NCI-H510A (cell line): Measurements from ENCODE around the gene BBS9.

Experiments
- DNase-seq: peaks from one replicate; lab custom pipeline; 2025; lab: John Stamatoyannopoulos, UW

The BBS9 gene

DNA sequence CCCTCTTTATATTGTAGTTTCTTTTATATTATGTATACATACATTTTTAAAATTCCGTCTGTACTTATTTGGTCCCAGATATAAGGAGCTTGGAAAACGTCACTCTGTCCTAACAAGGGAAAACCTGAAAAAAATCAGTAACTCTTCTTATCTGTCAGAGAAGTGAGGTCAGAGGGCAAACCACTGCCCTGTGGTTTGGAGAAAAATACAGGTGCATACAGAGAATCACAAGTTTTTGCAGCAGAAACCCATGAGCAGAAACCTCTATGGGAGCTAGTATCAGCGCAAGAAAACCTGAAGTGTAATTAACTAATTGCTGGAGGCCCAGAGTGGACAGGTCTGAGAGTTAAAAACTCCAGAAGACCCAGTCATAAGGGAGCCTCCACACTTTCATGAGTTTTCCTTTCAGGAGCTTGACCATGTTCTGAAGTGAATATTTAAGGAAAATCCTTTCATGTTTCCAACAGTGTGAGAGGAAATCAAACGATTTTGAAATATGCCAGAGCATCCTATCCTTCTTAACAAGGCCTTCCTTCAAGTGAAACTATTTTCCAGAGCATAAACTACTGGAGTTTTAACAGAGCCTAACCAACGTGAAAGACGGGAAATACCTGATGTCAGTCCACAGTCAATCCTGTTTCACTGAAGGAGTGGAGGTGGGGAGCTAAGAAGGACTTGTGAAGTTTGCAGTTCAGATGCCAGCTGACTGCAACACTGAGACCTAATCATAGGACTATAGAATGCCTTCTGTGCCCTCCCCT, 485.2 kb downstream of the BBS9 start:
- DNase-seq, result no peak

DNA sequence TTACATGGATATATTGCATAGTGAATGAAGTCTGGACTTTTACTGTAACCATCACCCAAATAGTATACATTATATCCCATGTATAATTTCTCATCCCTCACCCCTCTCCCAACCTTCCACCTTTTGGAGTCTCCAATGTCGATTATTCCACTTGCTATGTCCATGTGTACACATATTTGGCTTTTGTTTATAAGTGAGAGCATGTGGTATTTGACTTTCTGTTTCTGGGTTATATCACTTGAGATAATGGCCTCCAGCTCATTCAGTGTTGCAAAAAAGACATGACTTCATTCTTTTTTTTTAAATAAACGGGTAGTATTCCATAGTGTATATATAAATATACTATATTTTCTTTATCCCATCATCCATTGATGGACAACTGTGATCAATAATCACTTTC, 487.4 kb downstream of the BBS9 start:
- DNase-seq, result no peak

DNA sequence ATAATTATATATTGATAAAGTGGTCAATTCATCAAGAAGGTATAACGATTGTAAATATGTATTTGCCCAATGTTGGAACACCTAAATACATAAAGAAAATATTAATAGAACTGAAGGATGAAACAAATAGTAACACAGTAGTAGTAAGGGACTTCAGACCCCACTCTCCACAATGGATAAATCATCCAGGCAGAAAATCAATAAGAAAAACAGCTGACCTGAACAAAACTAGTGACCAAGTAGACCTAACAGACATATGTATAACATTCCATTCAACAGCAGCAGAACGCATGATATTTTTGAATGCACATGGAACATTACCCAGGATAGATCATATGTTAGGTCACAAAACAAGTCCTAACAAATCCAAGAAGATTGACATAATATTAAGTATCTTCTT, 489.9 kb downstream of the BBS9 start:
- DNase-seq, result no peak

DNA sequence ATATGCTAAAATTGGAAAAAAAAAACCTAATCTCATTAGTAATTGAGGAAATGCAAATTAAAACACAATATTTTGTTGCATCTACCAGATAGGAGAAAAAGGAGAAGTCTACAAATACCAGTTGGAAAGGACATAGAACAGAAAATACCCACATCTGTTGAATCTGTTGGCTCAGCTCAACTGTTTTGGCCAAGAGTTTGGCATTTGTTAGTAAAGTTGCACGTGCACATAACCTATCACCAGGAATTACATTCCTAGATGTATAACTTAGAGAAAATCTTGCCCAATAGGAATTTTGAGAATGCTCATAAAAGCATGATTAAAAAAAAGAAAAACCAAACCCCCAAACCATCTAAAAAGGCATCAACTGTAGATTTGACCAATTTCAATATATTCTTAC, 493.9 kb downstream of the BBS9 start:
- DNase-seq, result no peak

DNA sequence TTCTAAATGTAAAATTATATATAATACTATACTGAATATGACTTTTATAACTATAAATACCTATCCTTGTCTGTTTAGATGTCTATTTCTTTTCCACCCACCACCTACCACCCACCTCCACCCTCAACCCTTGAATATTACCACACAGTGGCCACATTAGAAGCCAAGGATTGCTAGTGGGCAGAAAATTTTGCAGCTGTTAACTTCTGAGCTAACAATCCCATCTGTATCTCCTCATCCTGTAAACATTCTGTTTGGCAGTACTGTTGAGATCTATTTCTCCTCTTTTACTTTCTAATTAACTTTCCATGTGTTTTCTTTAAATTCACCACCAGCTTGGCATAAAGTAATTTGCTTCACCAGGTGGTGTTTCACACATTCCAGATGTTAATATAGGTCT, 494.9 kb downstream of the BBS9 start:
- DNase-seq, result no peak

DNA sequence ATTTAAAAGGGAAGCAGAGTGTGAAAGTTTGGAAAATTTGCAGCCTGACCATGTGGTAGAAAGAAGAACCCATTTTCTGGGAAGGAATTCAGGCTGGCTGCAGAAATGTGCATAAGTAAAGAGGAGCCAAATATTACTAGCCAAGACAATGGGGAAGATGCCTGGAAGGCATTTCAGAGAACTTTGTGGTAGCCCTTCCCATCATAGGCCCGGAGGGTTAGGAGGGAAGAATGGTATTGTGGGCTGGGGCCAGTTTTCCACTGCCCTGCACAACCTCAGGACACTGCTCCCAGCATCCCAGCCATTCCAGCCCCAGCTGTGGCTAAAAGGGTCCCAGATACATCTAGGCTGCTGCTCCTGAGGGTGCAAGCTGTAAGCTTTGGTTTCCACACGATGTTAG, 497.5 kb downstream of the BBS9 start:
- DNase-seq, result no peak

DNA sequence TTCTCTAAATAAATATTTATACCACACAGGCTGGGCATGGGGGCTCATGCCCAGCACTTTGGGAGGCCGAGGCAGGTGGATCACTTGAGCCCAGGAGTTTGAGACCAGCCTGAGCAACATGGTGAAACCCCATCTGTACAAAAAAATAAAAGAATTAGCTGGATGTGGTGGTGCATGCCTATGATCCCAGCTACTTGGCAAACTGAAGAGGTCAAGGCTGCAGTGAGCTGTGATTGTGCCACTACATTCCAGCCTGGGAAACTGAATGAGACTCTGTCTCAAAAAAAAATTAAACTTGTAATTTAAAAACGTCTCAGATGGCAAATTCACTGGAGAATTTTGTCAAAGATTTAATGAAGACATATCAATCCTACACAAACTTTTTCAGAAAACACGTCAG, 498.4 kb downstream of the BBS9 start:
- no peak for DNase-seq

DNA sequence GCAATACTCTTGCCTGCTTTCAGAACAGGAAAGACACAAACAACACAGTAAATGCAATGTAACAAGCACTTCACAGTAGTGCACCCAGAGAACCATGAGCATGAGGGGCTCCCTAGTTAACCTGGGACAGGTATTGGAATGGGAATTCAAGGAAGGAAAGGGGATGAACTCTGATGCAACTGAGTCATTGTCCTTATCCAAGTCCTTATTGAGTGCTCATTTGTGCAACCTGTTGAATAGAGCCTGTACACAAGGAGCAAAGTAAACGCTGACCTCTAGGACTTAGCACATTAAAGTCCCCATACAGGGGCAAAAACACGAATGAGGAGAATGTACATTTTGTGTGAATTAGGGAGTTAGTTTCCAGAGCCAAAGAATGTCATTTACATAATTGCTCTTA, 499.5 kb downstream of the BBS9 start:
- no peak for DNase-seq

DNA sequence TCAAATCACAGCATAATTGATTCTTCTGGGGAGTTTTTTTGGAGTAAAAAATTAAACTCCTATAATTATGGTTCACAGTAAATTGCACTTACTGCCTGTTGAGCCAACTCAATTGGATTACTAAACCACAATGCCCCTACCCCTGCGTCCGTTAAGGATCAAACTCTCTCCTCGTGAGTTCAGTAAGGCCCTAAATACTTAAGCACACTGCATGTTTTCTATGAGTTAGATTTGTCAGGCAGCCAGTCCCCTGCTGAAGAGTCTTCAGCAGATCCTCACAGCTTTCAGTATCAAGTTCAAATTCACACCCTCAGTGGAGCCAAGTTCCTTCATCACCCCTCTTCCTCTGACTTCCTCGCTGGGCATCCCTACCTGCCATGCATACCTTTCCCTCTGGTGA, 501.0 kb downstream of the BBS9 start:
- DNase-seq, result no peak

DNA sequence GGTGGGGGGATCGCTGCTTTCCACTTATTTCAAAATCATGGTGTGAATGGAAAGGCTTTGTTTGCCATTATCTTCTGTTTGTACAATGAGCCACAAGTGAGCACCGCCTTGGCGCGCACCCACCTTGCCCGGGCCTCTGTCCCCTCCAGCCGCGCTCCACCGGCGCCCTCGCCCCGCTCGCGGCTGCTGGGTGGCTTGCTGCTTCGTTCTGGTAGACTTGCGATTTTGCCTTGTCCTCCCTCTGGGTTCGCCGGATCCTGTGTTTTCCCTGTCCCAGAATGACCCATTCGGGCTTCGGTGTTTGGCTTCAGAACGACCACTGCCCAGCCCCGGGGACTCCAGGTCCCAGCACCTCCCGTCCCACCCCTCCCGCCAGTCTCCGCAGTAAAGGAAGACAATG, 503.0 kb downstream of the BBS9 start:
- DNase-seq, result no peak

DNA sequence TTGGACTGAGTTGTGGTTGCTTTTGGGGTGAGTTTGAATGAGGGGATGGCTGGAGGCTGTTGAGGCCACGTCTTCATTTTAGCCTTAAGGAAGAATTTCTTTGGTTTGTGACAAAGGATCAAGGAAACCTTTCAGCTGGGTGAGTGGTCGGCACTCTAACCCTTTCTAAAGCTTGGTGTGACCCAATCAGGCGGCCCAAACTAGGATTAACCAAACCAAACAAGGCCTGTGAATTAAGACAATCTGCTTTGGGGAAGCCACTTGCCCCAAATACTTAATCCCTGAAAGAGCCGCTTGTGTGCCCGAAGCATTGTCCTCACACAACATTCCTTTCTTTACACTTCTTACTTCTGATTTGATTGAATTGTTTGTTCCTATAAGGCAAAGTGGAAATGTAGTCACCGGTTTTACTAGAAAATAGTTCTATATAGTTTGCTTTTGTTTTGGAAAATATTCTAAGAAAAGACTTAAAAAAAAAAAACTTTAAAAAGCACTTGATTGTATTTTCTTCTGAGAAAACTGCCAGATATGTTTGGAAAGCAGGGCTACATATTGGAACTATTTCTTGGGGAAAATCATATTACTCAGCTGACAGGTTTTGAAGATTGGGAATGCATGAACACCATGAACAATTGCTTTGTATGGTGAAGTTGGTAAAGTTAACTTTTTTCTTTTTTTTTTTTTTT, 503.6 kb downstream of the BBS9 start:
- DNase-seq, result no peak

DNA sequence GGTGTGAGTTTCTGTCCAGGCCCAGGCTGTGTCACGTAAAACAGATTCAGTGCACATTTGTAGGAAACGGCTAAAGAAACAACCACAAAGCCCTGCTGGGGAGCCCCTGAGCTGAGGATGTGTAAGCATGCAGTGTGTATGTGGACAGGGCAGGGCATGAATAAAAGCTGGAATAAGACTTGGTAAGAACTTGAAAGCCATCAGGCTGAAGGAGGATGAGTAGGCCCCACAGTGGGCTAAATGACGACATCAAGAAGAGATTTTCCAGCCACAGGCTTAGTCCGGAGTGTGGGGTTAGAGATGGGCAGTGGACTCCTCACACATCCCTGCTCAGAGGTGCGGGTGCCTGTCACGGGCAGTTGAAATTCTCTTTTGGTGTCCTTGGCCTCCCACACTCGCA, 505.2 kb downstream of the BBS9 start:
- no peak for DNase-seq

DNA sequence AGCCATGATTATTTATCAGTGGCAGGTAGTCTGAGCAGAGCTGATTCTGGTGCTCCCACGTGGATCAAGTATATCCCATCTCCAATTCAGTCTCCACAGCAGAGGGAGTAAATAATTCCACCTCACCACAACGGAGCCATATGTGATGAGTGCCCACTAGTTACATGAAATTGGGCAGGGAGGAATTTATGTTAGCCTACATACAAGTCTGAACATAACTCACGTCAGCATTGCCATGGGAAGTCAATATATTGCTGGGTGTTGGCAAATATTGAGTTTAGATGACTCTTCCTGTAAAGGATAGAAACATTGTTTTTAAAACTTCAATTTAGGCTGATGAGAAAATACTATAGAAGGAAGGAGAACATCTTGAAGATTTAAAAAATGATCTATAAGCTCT, 507.0 kb downstream of the BBS9 start:
- DNase-seq, result no peak

DNA sequence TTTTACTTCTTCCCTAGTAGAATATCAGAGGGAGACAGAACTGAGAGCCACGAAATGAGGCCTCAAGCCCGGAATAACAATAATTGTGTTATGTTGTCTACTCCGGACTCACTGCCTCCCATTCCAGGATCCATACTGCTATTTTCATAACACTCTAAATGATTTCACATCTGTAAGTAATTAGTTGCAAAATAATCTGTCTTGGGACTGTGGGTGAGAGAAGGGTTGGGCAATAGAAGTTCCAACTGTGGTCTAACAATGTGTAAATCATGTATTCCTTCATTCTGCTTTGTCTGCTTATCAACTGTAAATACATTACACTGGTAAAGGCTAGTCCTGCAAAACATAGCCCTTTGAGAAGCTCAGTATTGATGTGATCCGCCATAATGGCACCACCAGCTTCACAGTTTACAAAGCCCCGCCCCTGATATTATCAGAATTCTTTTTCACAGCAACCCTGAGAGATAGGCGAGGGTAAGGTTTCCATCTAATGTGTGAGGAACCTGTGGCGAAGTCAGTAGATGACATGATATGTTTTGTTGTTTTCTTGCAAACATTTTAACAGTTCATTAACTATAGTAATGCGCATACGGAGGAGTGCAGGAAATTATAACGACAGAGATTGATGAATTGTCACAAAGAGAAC, 510.3 kb downstream of the BBS9 start:
- no peak for DNase-seq

DNA sequence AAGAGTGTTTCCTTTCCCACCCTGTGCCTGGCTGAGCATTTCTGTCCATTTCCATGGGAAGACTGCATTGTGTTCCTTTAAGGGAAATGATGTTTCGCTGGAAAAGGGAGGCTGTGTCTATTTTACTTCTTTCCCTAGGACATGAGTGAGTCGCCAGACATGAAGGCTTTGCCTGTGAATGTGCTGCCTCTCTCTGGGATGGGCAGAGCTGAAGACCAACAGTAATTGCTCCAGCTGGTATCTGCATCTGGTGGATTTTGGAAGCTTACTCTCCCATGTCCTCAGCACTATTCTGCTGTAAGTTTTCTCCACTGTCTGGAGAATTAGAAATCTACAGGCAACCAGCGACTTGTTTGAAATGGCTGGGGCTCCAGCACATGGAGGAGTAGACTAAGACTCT, 511.4 kb downstream of the BBS9 start:
- no peak for DNase-seq

DNA sequence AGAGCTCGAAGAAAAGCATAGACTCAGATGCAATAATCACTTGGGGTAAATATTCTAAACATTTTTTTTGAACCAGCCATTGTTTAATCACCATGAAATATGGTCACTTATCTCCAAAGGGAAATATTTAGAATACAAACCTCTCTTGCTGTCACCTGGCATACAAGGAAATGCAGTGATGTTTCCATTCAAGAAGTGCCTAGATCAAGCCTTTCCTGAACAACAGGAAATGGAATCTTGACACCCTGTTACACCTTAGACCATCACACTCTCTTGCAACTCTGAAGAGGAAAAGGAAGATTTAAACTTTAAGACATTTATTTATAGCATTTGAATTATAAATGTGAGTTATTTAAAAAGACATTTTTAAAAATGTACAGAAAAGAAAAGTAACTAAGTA, 512.9 kb downstream of the BBS9 start:
- DNase-seq, result no peak

DNA sequence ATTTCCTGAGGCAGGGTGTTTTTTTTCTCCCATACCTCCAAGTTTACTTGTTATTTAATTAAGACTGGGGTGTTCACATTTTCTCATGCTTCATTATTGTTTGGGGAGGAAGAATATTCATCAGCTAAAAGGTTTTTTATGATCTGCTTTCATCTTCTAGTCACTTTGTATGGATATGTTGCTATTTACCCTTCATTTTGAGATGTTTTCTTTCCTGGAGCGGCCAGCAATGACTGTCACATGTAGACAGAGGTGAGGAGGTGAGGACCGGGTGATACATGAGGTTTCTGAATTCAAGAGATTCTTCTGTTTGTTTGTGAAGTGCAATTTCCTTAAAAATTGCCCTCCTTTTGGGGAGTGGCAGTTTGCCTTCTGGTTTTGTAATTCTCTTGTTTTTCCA, 514.2 kb downstream of the BBS9 start:
- DNase-seq, result no peak

DNA sequence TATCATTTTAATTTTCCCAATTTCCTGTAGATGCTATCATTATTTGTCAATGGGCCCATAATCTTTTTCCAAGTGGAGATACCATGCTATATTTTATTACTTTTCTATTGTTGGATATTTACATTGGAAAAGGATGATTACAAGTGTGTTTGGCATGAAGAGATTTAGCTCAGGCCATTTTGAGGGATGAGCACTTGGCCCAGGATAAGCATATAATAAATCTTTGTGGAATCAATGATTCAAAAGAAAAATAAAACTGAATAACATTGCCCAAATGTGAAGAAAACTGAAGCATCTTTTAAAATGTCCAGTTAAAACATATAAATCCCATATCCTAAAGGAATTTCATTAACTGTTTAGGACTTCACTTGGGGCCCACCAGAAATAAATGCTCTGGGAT, 515.1 kb downstream of the BBS9 start:
- DNase-seq, result no peak

DNA sequence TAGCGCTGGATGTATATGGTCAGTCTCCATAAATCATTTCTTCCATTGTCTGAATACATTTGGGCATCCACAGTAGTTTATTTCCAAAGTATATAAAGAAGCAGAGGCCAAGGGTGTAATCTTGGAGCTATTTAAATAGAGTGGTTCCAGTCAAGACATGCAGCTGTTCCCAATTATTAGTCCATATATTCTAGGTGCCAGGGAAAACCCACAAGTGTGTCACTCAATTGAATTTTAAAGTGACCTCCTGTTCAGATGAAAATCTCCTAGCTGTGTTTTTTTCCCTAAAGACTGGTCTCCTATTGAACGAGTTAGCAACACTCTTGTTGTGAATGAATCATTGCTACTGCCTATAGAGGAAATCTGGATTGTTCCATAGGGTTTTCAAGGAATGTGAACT, 515.7 kb downstream of the BBS9 start:
- DNase-seq, result no peak

DNA sequence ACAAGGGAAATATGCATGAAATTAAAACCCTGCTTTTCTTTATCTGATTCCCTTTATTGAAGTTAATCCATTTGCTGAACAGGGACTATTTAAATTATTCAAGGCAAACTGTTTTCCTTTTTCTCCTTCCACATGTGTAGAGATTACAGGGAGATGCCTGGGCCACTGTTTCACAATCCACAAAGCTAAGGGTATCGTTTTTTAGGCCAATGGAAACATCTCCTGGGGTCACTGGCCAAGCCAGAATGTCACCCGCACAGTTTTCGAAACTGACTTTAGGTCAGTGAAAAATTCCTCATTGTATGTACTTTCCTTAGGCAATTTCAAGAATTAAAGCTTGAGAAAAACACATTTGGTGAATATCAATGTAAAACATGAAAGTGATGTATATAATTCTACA, 516.8 kb downstream of the BBS9 start:
- DNase-seq, result no peak

DNA sequence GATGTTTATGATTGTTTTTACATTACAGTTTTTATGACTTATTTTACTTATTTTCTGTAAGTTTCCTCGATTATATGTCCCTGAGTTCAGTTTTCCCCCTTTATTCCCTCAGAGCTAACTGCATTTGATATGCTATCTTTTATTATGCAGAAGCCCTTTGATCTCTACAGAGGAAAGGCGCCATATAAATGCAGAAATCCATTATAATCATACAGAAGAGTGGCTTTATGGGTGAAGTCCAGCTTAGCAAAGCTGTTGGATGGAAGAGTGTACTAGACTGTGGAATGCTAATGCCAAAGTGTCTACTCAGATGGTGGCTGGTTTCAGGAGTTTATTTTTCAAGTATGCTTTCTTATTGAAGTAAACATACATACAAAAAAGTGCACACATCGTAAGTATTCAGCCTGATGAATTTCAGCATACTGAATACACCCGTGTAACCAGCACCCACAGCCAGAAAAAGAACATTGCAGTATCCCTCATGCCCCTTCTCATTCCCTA, 517.6 kb downstream of the BBS9 start:
- DNase-seq, result no peak

DNA sequence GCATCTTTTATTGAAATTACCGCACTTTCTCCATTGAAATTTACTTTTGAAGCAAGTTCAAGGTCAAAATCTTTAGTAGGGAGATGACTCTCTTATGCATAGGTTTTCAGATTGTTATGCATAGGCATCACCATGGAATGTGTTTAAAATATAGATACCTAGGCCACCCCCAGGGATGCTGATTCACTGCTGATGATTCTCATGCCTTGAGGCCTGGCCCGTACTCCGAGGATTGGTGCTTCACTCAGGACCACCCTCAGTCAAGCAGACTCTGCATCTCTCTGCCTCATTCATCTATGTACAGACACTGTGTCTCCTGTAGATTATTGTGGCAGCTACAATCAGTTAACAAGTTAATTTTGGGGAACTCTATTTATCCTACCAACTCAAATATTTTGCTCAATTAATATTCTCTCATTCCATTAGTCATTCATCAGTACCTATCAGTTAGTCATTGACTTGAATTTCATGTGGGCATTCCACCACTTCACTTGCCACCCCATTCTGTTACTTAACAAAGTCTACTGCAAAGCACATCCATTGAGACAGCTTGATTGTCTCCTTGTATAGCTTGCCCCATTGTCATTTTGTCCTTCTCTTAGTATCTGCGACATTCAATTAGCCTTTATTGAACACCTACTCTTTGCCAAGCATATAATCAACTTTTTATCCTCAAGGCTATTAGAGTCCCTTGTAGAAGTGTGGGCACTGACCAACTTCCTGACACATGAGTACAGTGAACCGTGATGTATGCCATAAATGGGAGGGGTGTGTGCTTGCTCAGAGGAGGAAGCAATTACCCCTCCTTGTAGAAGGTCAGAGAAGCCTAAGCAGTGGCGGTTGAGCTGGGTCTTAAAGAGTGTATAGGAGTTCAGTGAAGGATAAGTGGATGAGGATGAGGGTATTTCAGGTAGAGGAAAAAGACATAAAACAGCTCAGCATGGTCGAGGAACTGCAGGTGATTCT, 520.4 kb downstream of the BBS9 start:
- no peak for DNase-seq
